ENCODE results near the gene AKAP11.

Gene AKAP11

DNA sequence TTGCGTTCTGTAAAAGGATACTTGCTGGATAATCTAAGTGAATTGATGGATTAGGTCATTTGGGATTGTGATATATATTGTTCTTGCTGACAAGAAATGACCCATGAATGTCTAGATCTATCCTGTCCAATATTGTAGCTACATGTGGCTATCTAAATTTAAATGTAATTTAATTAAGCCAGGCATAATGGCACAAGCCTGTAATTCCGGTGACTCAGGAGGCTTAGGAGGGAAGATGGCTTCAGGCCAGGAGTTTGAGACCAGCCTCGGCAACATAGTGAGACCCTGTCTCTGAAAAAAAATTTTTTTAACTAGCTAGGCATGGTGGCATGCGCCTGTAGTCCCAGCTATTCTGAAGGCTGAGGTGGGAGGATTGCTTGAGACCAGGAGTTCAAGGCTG, 39.3 kb upstream of the AKAP11 start:
- DNase-seq (ENCODE audit: low read depth), result no peak
- TF ChIP-seq, protein P1, sequence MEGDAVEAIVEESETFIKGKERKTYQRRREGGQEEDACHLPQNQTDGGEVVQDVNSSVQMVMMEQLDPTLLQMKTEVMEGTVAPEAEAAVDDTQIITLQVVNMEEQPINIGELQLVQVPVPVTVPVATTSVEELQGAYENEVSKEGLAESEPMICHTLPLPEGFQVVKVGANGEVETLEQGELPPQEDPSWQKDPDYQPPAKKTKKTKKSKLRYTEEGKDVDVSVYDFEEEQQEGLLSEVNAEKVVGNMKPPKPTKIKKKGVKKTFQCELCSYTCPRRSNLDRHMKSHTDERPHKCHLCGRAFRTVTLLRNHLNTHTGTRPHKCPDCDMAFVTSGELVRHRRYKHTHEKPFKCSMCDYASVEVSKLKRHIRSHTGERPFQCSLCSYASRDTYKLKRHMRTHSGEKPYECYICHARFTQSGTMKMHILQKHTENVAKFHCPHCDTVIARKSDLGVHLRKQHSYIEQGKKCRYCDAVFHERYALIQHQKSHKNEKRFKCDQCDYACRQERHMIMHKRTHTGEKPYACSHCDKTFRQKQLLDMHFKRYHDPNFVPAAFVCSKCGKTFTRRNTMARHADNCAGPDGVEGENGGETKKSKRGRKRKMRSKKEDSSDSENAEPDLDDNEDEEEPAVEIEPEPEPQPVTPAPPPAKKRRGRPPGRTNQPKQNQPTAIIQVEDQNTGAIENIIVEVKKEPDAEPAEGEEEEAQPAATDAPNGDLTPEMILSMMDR (conservative IDR thresholded peaks at IDR 0.05; ENCODE audit: low read length), result no peak
- H3K4me3 ChIP-seq (ENCODE audit: low read length), result no peak overlapping the region

DNA sequence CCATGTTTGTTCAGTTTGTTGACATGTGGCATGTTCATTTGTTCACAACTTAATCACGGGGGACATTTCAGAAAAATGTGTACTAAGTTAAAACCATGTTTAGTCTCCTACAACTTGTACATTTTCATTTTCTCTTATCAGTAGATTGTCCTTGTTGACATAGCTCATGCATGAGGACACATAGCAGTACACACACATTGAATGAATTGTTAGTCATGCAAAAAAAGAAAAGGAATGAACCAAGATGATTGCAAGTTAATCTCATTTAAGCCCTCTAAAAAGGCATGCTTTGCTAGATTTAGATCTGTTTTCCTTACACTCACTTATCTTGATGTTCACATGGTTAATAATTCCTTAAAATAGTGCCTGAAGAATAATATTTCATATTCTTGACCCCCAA, 38.2 kb upstream of the AKAP11 start:
- no peak for DNase-seq (ENCODE audit: low read depth)
- H3K4me3 ChIP-seq (ENCODE audit: low read length), result no peak overlapping the region
- TF ChIP-seq, protein P1 (conservative IDR thresholded peaks at IDR 0.05; ENCODE audit: low read length), result no peak

DNA sequence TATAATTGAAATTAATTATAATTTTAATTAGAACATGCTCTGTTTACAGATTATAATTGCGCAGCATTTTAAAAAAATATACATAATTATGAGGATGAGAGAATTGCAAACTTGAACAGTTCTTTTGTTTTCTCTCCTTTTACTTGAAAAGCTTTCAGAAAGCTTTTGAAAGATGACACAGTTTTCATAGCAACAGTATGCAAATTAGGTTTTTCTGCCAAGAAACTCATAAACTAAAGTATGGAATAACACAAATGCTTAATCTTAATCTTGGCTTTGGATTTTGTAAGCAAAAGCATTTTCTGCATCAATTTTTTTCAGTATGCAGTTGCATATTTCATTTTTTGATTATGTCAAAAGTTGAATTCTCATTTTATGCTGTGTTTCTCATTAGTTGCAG, 32.8 kb upstream of the AKAP11 start:
- no peak overlapping the region for H3K4me3 ChIP-seq (ENCODE audit: low read length)
- peak; percentile 8 for DNase-seq (ENCODE audit: low read depth)
- TF ChIP-seq, protein P1 (conservative IDR thresholded peaks at IDR 0.05; ENCODE audit: low read length), result no peak

DNA sequence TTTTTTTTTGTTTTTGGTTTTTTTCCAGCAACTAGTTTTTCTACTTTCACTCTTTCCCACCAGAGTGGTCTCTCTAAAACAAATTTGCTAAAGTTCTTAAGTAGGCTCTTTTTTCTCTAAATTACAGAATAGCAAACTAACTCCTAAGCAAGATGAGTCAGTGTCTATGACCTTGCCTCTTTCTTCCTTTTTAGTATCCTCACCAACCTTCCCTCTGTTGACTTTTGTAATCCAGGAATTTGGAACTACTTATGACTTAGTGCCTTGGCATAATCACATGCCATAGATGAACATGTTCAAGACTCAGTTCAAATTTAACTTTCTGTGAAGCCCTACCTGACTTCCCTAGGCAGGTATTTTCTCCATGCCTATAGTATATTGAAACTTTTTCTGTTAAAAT, 32.3 kb upstream of the AKAP11 start:
- DNase-seq (ENCODE audit: low read depth), result peak; percentile 17
- H3K4me3 ChIP-seq (ENCODE audit: low read length), result no peak overlapping the region
- TF ChIP-seq, protein P1 (conservative IDR thresholded peaks at IDR 0.05; ENCODE audit: low read length), result no peak

DNA sequence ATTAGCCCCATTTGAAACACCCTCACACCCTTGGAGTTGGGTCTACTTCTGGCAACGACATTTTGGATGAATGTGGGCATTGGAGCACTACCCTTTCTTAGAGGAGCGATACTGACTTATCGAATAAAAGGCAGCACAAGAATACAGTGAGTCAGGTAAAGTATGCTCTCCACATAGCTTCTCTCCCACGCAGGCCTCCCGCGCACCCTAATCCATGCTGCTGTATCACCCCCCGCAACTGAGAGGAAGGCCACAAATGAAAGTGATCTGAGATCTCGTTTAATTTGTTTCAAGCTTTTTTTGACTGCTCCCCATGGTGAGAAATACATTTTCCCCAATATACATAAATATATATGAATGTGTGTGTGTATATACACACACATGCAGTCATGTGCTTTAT, 25.4 kb upstream of the AKAP11 start:
- DNase-seq (ENCODE audit: low read depth), result no peak
- TF ChIP-seq, protein P1 (conservative IDR thresholded peaks at IDR 0.05; ENCODE audit: low read length), result no peak
- no peak overlapping the region for H3K4me3 ChIP-seq (ENCODE audit: low read length)

DNA sequence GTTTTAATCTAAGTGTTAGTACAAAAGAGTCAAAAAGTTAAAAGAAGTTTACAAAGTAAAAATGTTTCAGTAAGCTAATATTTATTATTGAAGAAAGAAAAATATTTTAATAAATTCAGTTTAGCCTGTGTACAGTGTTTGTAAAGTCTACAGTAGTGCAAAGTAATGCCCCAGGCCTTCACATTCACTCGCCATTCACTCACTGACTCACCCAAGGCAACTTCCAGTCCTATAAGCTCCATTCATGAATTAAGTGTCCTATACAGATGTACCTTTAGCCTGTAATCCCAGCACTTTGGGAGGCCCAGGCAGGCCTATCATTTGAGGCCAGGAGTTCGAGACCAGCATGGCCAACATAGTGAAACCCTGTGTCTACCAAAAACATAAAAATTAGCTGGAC, 24.1 kb upstream of the AKAP11 start:
- TF ChIP-seq, protein P1 (conservative IDR thresholded peaks at IDR 0.05; ENCODE audit: low read length), result no peak
- no peak overlapping the region for H3K4me3 ChIP-seq (ENCODE audit: low read length)
- no peak for DNase-seq (ENCODE audit: low read depth)

DNA sequence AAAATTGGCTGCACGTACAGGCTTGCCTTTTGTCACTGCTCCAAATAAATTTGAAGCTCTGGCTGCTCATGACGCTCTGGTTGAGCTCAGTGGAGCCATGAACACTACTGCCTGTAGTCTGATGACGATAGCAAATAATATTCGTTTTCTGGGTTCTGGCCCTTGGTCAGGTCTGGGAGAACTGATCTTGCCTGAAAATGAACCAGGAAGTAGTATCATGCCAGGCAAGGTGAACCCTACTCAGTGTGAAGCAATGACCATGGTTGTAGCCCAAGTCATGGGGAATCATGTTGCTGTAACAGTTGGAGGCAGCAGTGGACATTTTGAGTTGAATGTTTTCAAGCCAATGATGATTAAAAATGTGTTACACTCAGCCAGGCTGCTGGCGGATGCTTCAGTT, 16.1 kb upstream of the AKAP11 start:
- TF ChIP-seq, protein P1 (conservative IDR thresholded peaks at IDR 0.05; ENCODE audit: low read length), result no peak
- DNase-seq (ENCODE audit: low read depth), result no peak
- no peak overlapping the region for H3K4me3 ChIP-seq (ENCODE audit: low read length)

Measured in AG10803 (cell line).